ENCODE data around the gene LCK.

LCK gene

GRCh38 chr1:32285658-32286057 is 34.6 kb downstream of the LCK start (continued):
- TF ChIP-seq, protein P1, sequence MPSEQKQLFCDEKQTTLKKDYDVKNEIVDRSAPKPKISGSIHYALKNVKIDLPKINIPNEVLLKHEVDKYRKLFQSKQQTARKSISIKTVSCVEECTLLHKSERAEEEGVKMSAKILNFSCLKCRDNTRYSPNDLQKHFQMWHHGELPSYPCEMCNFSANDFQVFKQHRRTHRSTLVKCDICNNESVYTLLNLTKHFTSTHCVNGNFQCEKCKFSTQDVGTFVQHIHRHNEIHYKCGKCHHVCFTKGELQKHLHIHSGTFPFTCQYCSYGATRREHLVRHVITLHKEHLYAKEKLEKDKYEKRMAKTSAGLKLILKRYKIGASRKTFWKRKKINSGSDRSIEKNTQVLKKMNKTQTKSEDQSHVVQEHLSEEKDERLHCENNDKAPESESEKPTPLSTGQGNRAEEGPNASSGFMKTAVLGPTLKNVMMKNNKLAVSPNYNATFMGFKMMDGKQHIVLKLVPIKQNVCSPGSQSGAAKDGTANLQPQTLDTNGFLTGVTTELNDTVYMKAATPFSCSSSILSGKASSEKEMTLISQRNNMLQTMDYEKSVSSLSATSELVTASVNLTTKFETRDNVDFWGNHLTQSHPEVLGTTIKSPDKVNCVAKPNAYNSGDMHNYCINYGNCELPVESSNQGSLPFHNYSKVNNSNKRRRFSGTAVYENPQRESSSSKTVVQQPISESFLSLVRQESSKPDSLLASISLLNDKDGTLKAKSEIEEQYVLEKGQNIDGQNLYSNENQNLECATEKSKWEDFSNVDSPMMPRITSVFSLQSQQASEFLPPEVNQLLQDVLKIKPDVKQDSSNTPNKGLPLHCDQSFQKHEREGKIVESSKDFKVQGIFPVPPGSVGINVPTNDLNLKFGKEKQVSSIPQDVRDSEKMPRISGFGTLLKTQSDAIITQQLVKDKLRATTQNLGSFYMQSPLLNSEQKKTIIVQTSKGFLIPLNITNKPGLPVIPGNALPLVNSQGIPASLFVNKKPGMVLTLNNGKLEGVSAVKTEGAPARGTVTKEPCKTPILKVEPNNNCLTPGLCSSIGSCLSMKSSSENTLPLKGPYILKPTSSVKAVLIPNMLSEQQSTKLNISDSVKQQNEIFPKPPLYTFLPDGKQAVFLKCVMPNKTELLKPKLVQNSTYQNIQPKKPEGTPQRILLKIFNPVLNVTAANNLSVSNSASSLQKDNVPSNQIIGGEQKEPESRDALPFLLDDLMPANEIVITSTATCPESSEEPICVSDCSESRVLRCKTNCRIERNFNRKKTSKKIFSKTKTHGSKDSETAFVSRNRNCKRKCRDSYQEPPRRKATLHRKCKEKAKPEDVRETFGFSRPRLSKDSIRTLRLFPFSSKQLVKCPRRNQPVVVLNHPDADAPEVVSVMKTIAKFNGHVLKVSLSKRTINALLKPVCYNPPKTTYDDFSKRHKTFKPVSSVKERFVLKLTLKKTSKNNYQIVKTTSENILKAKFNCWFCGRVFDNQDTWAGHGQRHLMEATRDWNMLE (tag by site-specific recombination; conservative IDR thresholded peaks at IDR 0.05; ENCODE audit: low read depth), result no peak
- TF ChIP-seq AEBP2 (tag by site-specific recombination; IDR thresholded peaks at IDR 0.05; ENCODE audit: borderline replicate concordance) (no peak), ZNF560 (tag by site-specific recombination; IDR thresholded peaks at IDR 0.05; ENCODE audit: borderline replicate concordance) (no peak)
- TF ChIP-seq, protein P2, sequence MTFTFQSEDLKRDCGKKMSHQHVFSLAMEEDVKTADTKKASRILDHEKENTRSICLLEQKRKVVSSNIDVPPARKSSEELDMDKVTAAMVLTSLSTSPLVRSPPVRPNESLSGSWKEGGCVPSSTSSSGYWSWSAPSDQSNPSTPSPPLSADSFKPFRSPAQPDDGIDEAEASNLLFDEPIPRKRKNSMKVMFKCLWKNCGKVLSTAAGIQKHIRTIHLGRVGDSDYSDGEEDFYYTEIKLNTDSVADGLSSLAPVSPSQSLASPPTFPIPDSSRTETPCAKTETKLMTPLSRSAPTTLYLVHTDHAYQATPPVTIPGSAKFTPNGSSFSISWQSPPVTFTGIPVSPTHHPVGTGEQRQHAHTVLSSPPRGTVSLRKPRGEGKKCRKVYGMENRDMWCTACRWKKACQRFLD (tag by site-specific recombination; IDR thresholded peaks at IDR 0.05), result no peak

DNA sequence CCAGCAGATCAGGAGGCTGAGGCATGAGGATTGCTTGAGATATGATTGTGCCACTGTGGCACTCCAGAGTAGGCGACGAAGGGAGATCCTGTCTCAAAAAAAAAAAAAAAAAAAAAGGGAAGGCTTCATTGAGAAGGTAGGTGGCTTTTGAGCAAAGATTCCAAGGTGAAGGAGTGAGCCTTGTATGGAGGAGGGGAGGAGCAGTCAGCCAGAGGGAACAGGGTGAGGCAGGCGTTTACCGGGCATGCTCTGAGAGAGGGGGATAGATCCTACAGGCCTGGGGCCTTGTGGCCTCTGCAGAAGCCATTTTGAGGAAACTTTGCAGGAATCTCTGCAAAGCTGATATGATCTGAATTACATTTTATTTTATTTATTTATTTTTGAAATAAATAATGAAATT is 35.7 kb downstream of the LCK start:
- Histone ChIP-seq H3K9me3 (ENCODE audit: control insufficient read depth, insufficient read depth, low read depth, low read length) (no peaks in the 10 kb centered on the region), H3K36me3 (ENCODE audit: control insufficient read depth in 2 of 2, insufficient read depth in 1 of 2, low read length in 2 of 2) (no peaks in the 10 kb centered on the region), H3K4me1 (ENCODE audit: control insufficient read depth, insufficient read depth, low read length) (peaks cover 4% of the 10 kb centered on the region; the same call in 1 of the 2 replicates), H3K27ac (ENCODE audit: extremely low read depth, low read depth, low read length) (no peak overlapping the region), H3K4me3 (ENCODE audit: low read depth, low read length) (no peak overlapping the region)
- POLR2A ChIA-PET, result interaction anchor here (0.7 kb wide), 1 partner anchor 59 kb away, joined by 5 read pairs; no protein-coding TSS in a partner anchor
- CTCF ChIA-PET, result interaction anchor here (1.5 kb wide), 1 partner anchor 71 kb away, joined by 3 read pairs; no protein-coding TSS in a partner anchor
- no peak for TF ChIP-seq ZNF488 (tag by site-specific recombination; IDR thresholded peaks at IDR 0.05)
- TF ChIP-seq ZNF548 (tag by site-specific recombination; IDR thresholded peaks at IDR 0.05), result no peak
- no peak for TF ChIP-seq ZNF501 (tag by site-specific recombination; IDR thresholded peaks at IDR 0.05)
- TF ChIP-seq GFI1B (tag by site-specific recombination; IDR thresholded peaks at IDR 0.05), result no peak
- TF ChIP-seq ZNF561 (tag by site-specific recombination; IDR thresholded peaks at IDR 0.05; ENCODE audit: borderline replicate concordance), result no peak
- TF ChIP-seq ZNF335 (tag by site-specific recombination; conservative IDR thresholded peaks at IDR 0.05), result peak; percentile 59

GRCh38 chr1:32289256-32289655 is 38.2 kb downstream of the LCK start:
- Histone ChIP-seq H3K4me3 (ENCODE audit: low read depth, low read length) (no peak overlapping the region), H3K4me1 (ENCODE audit: control insufficient read depth, insufficient read depth, low read length) (peaks cover 4% of the 10 kb centered on the region; the same call in 1 of the 2 replicates), H3K36me3 (ENCODE audit: control insufficient read depth in 2 of 2, insufficient read depth in 1 of 2, low read length in 2 of 2) (no peaks in the 10 kb centered on the region; a peak in 1 of 3 replicates), H3K9me3 (ENCODE audit: control insufficient read depth, insufficient read depth, low read depth, low read length) (no peaks in the 10 kb centered on the region), H3K27ac (ENCODE audit: extremely low read depth, low read depth, low read length) (no peak overlapping the region)
- POLR2A ChIA-PET, result interaction anchor here (0.6 kb wide), 1 partner anchor 67 kb away, joined by 8 read pairs; the partner anchor contains the start of genes EIF3I and TMEM234
- CTCF ChIA-PET, result interaction anchor here (2.5 kb wide), 1 partner anchor 41 kb away, joined by 7 read pairs; no protein-coding TSS in a partner anchor
- TF ChIP-seq BCL6B (tag by site-specific recombination; IDR thresholded peaks at IDR 0.05) (no peak), ZNF510 (tag by site-specific recombination; IDR thresholded peaks at IDR 0.05; ENCODE audit: insufficient replicate concordance) (no peak), BCL11A (tag by site-specific recombination; IDR thresholded peaks at IDR 0.05; ENCODE audit: low read depth) (no peak), KLF9 (tag by site-specific recombination; IDR thresholded peaks at IDR 0.05; ENCODE audit: low read depth) (no peak), ZSCAN23 (tag by site-specific recombination; IDR thresholded peaks at IDR 0.05) (no peak), TRIM28 (IDR thresholded peaks at IDR 0.05; ENCODE audit: borderline replicate concordance, low read length) (no peak)
- TF ChIP-seq, protein P3, sequence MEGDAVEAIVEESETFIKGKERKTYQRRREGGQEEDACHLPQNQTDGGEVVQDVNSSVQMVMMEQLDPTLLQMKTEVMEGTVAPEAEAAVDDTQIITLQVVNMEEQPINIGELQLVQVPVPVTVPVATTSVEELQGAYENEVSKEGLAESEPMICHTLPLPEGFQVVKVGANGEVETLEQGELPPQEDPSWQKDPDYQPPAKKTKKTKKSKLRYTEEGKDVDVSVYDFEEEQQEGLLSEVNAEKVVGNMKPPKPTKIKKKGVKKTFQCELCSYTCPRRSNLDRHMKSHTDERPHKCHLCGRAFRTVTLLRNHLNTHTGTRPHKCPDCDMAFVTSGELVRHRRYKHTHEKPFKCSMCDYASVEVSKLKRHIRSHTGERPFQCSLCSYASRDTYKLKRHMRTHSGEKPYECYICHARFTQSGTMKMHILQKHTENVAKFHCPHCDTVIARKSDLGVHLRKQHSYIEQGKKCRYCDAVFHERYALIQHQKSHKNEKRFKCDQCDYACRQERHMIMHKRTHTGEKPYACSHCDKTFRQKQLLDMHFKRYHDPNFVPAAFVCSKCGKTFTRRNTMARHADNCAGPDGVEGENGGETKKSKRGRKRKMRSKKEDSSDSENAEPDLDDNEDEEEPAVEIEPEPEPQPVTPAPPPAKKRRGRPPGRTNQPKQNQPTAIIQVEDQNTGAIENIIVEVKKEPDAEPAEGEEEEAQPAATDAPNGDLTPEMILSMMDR (tag by site-specific recombination; IDR thresholded peaks at IDR 0.05), result no peak
- TF ChIP-seq, protein P4, sequence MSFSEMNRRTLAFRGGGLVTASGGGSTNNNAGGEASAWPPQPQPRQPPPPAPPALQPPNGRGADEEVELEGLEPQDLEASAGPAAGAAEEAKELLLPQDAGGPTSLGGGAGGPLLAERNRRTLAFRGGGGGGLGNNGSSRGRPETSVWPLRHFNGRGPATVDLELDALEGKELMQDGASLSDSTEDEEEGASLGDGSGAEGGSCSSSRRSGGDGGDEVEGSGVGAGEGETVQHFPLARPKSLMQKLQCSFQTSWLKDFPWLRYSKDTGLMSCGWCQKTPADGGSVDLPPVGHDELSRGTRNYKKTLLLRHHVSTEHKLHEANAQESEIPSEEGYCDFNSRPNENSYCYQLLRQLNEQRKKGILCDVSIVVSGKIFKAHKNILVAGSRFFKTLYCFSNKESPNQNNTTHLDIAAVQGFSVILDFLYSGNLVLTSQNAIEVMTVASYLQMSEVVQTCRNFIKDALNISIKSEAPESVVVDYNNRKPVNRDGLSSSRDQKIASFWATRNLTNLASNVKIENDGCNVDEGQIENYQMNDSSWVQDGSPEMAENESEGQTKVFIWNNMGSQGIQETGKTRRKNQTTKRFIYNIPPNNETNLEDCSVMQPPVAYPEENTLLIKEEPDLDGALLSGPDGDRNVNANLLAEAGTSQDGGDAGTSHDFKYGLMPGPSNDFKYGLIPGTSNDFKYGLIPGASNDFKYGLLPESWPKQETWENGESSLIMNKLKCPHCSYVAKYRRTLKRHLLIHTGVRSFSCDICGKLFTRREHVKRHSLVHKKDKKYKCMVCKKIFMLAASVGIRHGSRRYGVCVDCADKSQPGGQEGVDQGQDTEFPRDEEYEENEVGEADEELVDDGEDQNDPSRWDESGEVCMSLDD (tag by site-specific recombination; IDR thresholded peaks at IDR 0.05), result no peak
